Activated CD4-positive, CD25-positive, alpha-beta regulatory T cell treated with anti-CD3 and anti-CD28 coated beads, Interleukin-2, amount 50 U/mL, for 24 hours (primary cell): Measurements from ENCODE around the gene SLC6A19.

Experiments used
- ATAC-seq, 2 donors: fragments of 150-1000 bp; cut with Tn5 transposase; one replicate each; pipeline ENCODE4 v1.10.0; 2021; ENCODE audit warnings: mild to moderate bottlenecking in 1 of 2, moderate library complexity in 1 of 2

SLC6A19 gene

GRCh38 chr5:1209896-1210776 is 8.7 kb downstream of the SLC6A19 start:
- ATAC-seq, result no peak

GRCh38 chr5:1210832-1211251 is 9.4 kb downstream of the SLC6A19 start:
- ATAC-seq, result no peak

- ATAC-seq, result no peak
Measured at GRCh38 chr5:1211701-1212100, 10.3 kb downstream of the SLC6A19 start.

- no peak for ATAC-seq
Measured at GRCh38 chr5:1212271-1212670, 10.9 kb downstream of the SLC6A19 start.

- no peak for ATAC-seq
Measured at GRCh38 chr5:1212881-1213280, 11.5 kb downstream of the SLC6A19 start.

- ATAC-seq, result no peak
Measured at GRCh38 chr5:1213508-1214162, 12.2 kb downstream of the SLC6A19 start.

GRCh38 chr5:1214163-1214935 is 13.0 kb downstream of the SLC6A19 start:
- ATAC-seq, result no peak

GRCh38 chr5:1214936-1215220 is 13.5 kb downstream of the SLC6A19 start:
- ATAC-seq, result no peak

- ATAC-seq, result no peak
Measured at GRCh38 chr5:1215320-1216096, 14.1 kb downstream of the SLC6A19 start.

GRCh38 chr5:1216211-1216917 is 15.0 kb downstream of the SLC6A19 start:
- no peak for ATAC-seq

GRCh38 chr5:1216918-1217295 is 15.5 kb downstream of the SLC6A19 start:
- no peak for ATAC-seq

- no peak for ATAC-seq
Measured at GRCh38 chr5:1217596-1218206, 16.3 kb downstream of the SLC6A19 start.

- no peak for ATAC-seq
Measured at GRCh38 chr5:1218351-1219080, 17.1 kb downstream of the SLC6A19 start.

GRCh38 chr5:1219098-1219767 is 17.8 kb downstream of the SLC6A19 start:
- no peak for ATAC-seq

GRCh38 chr5:1219768-1220100 is 18.3 kb downstream of the SLC6A19 start:
- no peak for ATAC-seq

GRCh38 chr5:1220351-1220750 is 19.0 kb downstream of the SLC6A19 start:
- ATAC-seq, result no peak

GRCh38 chr5:1220831-1221230 is 19.4 kb downstream of the SLC6A19 start:
- no peak for ATAC-seq

- ATAC-seq, result no peak
Measured at GRCh38 chr5:1221721-1222120, 20.3 kb downstream of the SLC6A19 start.

- no peak for ATAC-seq
Measured at GRCh38 chr5:1222147-1222546, 20.8 kb downstream of the SLC6A19 start.

GRCh38 chr5:1222621-1223277 is 21.4 kb downstream of the SLC6A19 start:
- ATAC-seq, result no peak
